MM.1S (cell line): Measurements from ENCODE around the gene NFYC.

Source experiments
- CTCF ChIP-seq: fragments of 300-600 bp; sonication (generic); IDR thresholded peaks from 2 replicates; pipeline ENCODE4 v1.5.1; 2016; ENCODE audit warnings: antibody characterized with exemption, low read length, mixed read lengths
- EZH2phosphoT487 ChIP-seq: fragments of 300-600 bp; sonication (generic); IDR thresholded peaks from 2 replicates; pipeline ENCODE4 v1.6.1; 2018; ENCODE audit warnings: antibody characterized with exemption, low read length

GRCh38 chr1:40756523-40756922 is 65.0 kb downstream of the NFYC start:
- no peak for TF ChIP-seq CTCF
- no peak for TF ChIP-seq EZH2phosphoT487
